ENCODE results near the gene C9.
A peak's percentile ranks its signal among the peaks of the same experiment; 100 is the strongest.
"Not testable (repeated sequence)": the region's sequence is repeated elsewhere in the genome, so short reads cannot be mapped to it uniquely, and the experiment has no call there.

C9 gene

GRCh38 chr5:39364367-39364766 lies at the start of gene C9:
C9 (minus strand) TSS chr5:39364495; CDS start chr5:39364464, 31 bp downstream.
- DNase-seq (ENCODE audit: insufficient read length, low spot score) (no peak), FAIRE-seq (no peak)
- no peak for TF ChIP-seq POLR2A (IDR thresholded peaks at IDR 0.05; ENCODE audit: low read depth, low read length)

GRCh38 chr5:39413771-39414170 lies 49.5 kb upstream of the C9 start:
- TF ChIP-seq POLR2A (IDR thresholded peaks at IDR 0.05; ENCODE audit: low read depth, low read length) = no peak
- FAIRE-seq (peak; percentile 78), DNase-seq (ENCODE audit: insufficient read length, low spot score) (no peak)

GRCh38 chr5:39412721-39413394 lies 48.6 kb upstream of the C9 start:
- FAIRE-seq (peak; percentile 48), DNase-seq (ENCODE audit: insufficient read length, low spot score) (no peak)
- no peak for TF ChIP-seq POLR2A (IDR thresholded peaks at IDR 0.05; ENCODE audit: low read depth, low read length)

- no peak for TF ChIP-seq POLR2A (IDR thresholded peaks at IDR 0.05; ENCODE audit: low read depth, low read length)
- FAIRE-seq (no peak), DNase-seq (ENCODE audit: insufficient read length, low spot score) (no peak)
These were observed 47.7 kb upstream of the C9 start for GRCh38 chr5:39411985-39412384.

- FAIRE-seq (peak; percentile 95), DNase-seq (ENCODE audit: insufficient read length, low spot score) (no peak)
- no peak for TF ChIP-seq POLR2A (IDR thresholded peaks at IDR 0.05; ENCODE audit: low read depth, low read length)
These were observed 46.8 kb upstream of the C9 start for GRCh38 chr5:39411061-39411460.

GRCh38 chr5:39409033-39409432 lies 44.7 kb upstream of the C9 start:
- TF ChIP-seq POLR2A (IDR thresholded peaks at IDR 0.05; ENCODE audit: low read depth, low read length) = no peak
- FAIRE-seq = no peak
- no peak for DNase-seq (ENCODE audit: insufficient read length, low spot score)

GRCh38 chr5:39405083-39405843 lies 41.0 kb upstream of the C9 start:
- DNase-seq (ENCODE audit: insufficient read length, low spot score) = no peak
- TF ChIP-seq POLR2A (IDR thresholded peaks at IDR 0.05; ENCODE audit: low read depth, low read length) = no peak
- FAIRE-seq = peak; percentile 67

GRCh38 chr5:39403761-39404160 lies 39.5 kb upstream of the C9 start:
- not testable (repeated sequence) for DNase-seq (ENCODE audit: insufficient read length, low spot score); FAIRE-seq

GRCh38 chr5:39402140-39402539 lies 37.8 kb upstream of the C9 start:
- FAIRE-seq = not testable (repeated sequence)

GRCh38 chr5:39400713-39401578 lies 36.7 kb upstream of the C9 start:
- no peak for DNase-seq (ENCODE audit: insufficient read length, low spot score)
- FAIRE-seq = peak; percentile 6
- TF ChIP-seq POLR2A (IDR thresholded peaks at IDR 0.05; ENCODE audit: low read depth, low read length) = no peak

More at GRCh38 chr5:39402140-39402539, 37.8 kb upstream of the C9 start:
- not testable (repeated sequence) for DNase-seq (ENCODE audit: insufficient read length, low spot score)

- DNase-seq (ENCODE audit: insufficient read length, low spot score) = peak; percentile 54
- no peak for TF ChIP-seq POLR2A (IDR thresholded peaks at IDR 0.05; ENCODE audit: low read depth, low read length)
- peak; percentile 88 for FAIRE-seq
These were observed 35.1 kb upstream of the C9 start for GRCh38 chr5:39399135-39400036.

GRCh38 chr5:39396843-39397242 lies 32.5 kb upstream of the C9 start:
- TF ChIP-seq POLR2A (IDR thresholded peaks at IDR 0.05; ENCODE audit: low read depth, low read length) = no peak

GRCh38 chr5:39395521-39395920 lies 31.2 kb upstream of the C9 start:
- FAIRE-seq (peak; percentile 6), DNase-seq (ENCODE audit: insufficient read length, low spot score) (no peak)
- TF ChIP-seq POLR2A (IDR thresholded peaks at IDR 0.05; ENCODE audit: low read depth, low read length) = no peak

More at GRCh38 chr5:39396843-39397242, 32.5 kb upstream of the C9 start:
- DNase-seq (ENCODE audit: insufficient read length, low spot score) (no peak), FAIRE-seq (no peak)

Data from H54 (cell line).